Tibial nerve (tissue), 4 donors: ENCODE measurements around the gene CREB3L1.

Experiments used
- CTCF ChIP-seq, 5 experiments: fragments of 200-600 bp in 3 of 5; fragments of 450-650 bp in 2 of 5; sonication (generic) in 3 of 5; IDR thresholded peaks; one replicate each; pipeline ENCODE4 v1.5.1; 2016 to 2019; ENCODE audit warnings: antibody characterized with exemption in 5 of 5, mild to moderate bottlenecking in 3 of 5, moderate library complexity in 2 of 5
- EP300 ChIP-seq, 2 donors: sonication (generic); formaldehyde crosslinking; IDR thresholded peaks; one replicate each; pipeline ENCODE4 v1.6.1; 2017; ENCODE audit warnings: antibody characterized with exemption in 2 of 2, mild to moderate bottlenecking in 1 of 2
- POLR2A ChIP-seq, 2 donors: fragments of 450-650 bp; IDR thresholded peaks; one replicate each; pipeline ENCODE4 v1.6.1; 2017; ENCODE audit warnings: antibody characterized with exemption in 2 of 2, mild to moderate bottlenecking in 2 of 2, moderate library complexity in 2 of 2

GRCh38 chr11:46367916-46368267, 90.4 kb downstream of the CREB3L1 start:
- TF ChIP-seq CTCF (IDR thresholded peaks at IDR 0.05) (peak in 1 of 5 experiments; percentile 31), POLR2A (IDR thresholded peaks at IDR 0.05) (no peak), EP300 (IDR thresholded peaks at IDR 0.05) (no peak)
